ENCODE measurements around the gene PIK3AP1.

PIK3AP1 gene

GRCh38 chr10:96595741-96596140 lies 124.6 kb downstream of the PIK3AP1 start:
- Histone ChIP-seq H3K9ac (no peak overlapping the region), H4K20me1 (ENCODE audit: insufficient read depth) (no peaks in the 10 kb centered on the region), H3K4me1 (ENCODE audit: low read depth, poor library complexity, severe bottlenecking) (no peaks in the 10 kb centered on the region), H3K4me2 (no peak overlapping the region), H3K27me3 (ENCODE audit: insufficient read depth, low read depth) (no peaks in the 10 kb centered on the region), H3K36me3 (ENCODE audit: insufficient read depth) (no peaks in the 10 kb centered on the region), H2AFZ (ENCODE audit: low read depth) (no peak overlapping the region), H3K79me2 (ENCODE audit: insufficient read depth, low read depth) (no peaks in the 10 kb centered on the region), H3K4me3 (IDR thresholded peaks at IDR 0.05; ENCODE audit: insufficient read depth, low read depth, low read length) (no peak overlapping the region), H3K27ac (no peak overlapping the region)
- TF ChIP-seq CTCF (conservative IDR thresholded peaks at IDR 0.05; ENCODE audit: low read depth, low read length), result no peak

GRCh38 chr10:96591946-96592345 lies 128.4 kb downstream of the PIK3AP1 start:
- Histone ChIP-seq H3K27me3 (ENCODE audit: insufficient read depth, low read depth) (no peaks in the 10 kb centered on the region), H3K36me3 (ENCODE audit: insufficient read depth) (no peaks in the 10 kb centered on the region), H3K4me1 (ENCODE audit: low read depth, poor library complexity, severe bottlenecking) (peaks cover 12% of the 10 kb centered on the region), H3K27ac (no peak overlapping the region), H3K4me2 (no peak overlapping the region), H4K20me1 (ENCODE audit: insufficient read depth) (no peaks in the 10 kb centered on the region), H2AFZ (ENCODE audit: low read depth) (no peak overlapping the region), H3K79me2 (ENCODE audit: insufficient read depth, low read depth) (no peaks in the 10 kb centered on the region), H3K4me3 (IDR thresholded peaks at IDR 0.05; ENCODE audit: insufficient read depth, low read depth, low read length) (no peak overlapping the region), H3K9ac (no peak overlapping the region)
- TF ChIP-seq CTCF (conservative IDR thresholded peaks at IDR 0.05; ENCODE audit: low read depth, low read length), result no peak

GRCh38 chr10:96588616-96589419 lies 131.5 kb downstream of the PIK3AP1 start:
- no peak for TF ChIP-seq CTCF (conservative IDR thresholded peaks at IDR 0.05; ENCODE audit: low read depth, low read length)
- H3K36me3 ChIP-seq (ENCODE audit: insufficient read depth), result no peaks in the 10 kb centered on the region
- H3K9ac ChIP-seq, result no peak overlapping the region
- peak overlapping the region; percentile 81 for H3K4me2 ChIP-seq
- H3K27ac ChIP-seq, result no peak overlapping the region
- no peak overlapping the region for H3K4me3 ChIP-seq (IDR thresholded peaks at IDR 0.05; ENCODE audit: insufficient read depth, low read depth, low read length)
- H3K79me2 ChIP-seq (ENCODE audit: insufficient read depth, low read depth), result peaks cover 29% of the 10 kb centered on the region
- peaks cover 11% of the 10 kb centered on the region for H4K20me1 ChIP-seq (ENCODE audit: insufficient read depth)
- H3K27me3 ChIP-seq (ENCODE audit: insufficient read depth, low read depth), result no peaks in the 10 kb centered on the region
- H2AFZ ChIP-seq (ENCODE audit: low read depth), result no peak overlapping the region
- H3K4me1 ChIP-seq (ENCODE audit: low read depth, poor library complexity, severe bottlenecking), result peaks cover 30% of the 10 kb centered on the region

- Histone ChIP-seq H3K4me3 (IDR thresholded peaks at IDR 0.05; ENCODE audit: insufficient read depth, low read depth, low read length) (no peak overlapping the region), H3K9ac (peak overlapping the region; percentile 92), H3K79me2 (ENCODE audit: insufficient read depth, low read depth) (peaks cover 36% of the 10 kb centered on the region), H3K4me2 (peak overlapping the region; percentile 81), H3K36me3 (ENCODE audit: insufficient read depth) (no peaks in the 10 kb centered on the region), H3K27me3 (ENCODE audit: insufficient read depth, low read depth) (no peaks in the 10 kb centered on the region), H2AFZ (ENCODE audit: low read depth) (peak overlapping the region; percentile 93; the same call in 1 of the 2 replicates), H3K4me1 (ENCODE audit: low read depth, poor library complexity, severe bottlenecking) (peaks cover 30% of the 10 kb centered on the region), H4K20me1 (ENCODE audit: insufficient read depth) (peaks cover 18% of the 10 kb centered on the region), H3K27ac (peak overlapping the region; percentile 90; the same call in 1 of the 2 replicates)
- TF ChIP-seq CTCF (conservative IDR thresholded peaks at IDR 0.05; ENCODE audit: low read depth, low read length), result no peak
Observed at GRCh38 chr10:96588060-96588554, 132.2 kb downstream of the PIK3AP1 start.

All from KMS-11 (cell line).